Neural crest cell (in vitro differentiated cells): ENCODE measurements around the gene INKA2. TPM values are rescaled to one million over a fixed set of nuclear protein-coding genes. Genes with fewer than 3 reads are reported as not detected.

Source experiments
- DNase-seq: peaks from one replicate; pipeline ENCODE4 v3.0.0; 2021; ENCODE audit warnings: low read depth, mixed read lengths, low spot score
- H3K27ac Mint-ChIP-seq: one replicate; pipeline ENCODE4 v1.8.0; 2021; ENCODE audit warnings: mild to moderate bottlenecking, mixed read lengths; ENCODE audit not compliant: unreplicated experiment
- H3K27me3 Mint-ChIP-seq: 2 replicates; pipeline ENCODE4 v1.8.0; 2021; ENCODE audit warnings: low read depth, mild to moderate bottlenecking, mixed read lengths
- H3K36me3 Mint-ChIP-seq: 2 replicates; pipeline ENCODE4 v1.8.0; 2021; ENCODE audit warnings: low read depth, mild to moderate bottlenecking, mixed read lengths
- H3K4me1 Mint-ChIP-seq: 2 replicates; pipeline ENCODE4 v1.8.0; 2021; ENCODE audit warnings: mixed read lengths
- H3K4me3 Mint-ChIP-seq: one replicate; pipeline ENCODE4 v1.8.0; 2021; ENCODE audit warnings: mild to moderate bottlenecking, mixed read lengths
- H3K9me3 Mint-ChIP-seq: 2 replicates; pipeline ENCODE4 v1.8.0; 2021; ENCODE audit warnings: mixed read lengths
- total RNA-seq: library from RNA; stranded (reverse); gene quantifications from 2 replicates; pipeline ENCODE4 v1.2.1, GENCODE V29; 2021
- TF ChIP-seq, protein P1 (sequence below): fragments of 200-600 bp; sonication (generic); conservative IDR thresholded peaks from 2 replicates; pipeline ENCODE4 v1.5.0; 2021; ENCODE audit warnings: antibody characterized with exemption, mild to moderate bottlenecking

Gene INKA2
- total RNA-seq, 1 donor from 2014 or later, result 3.5 TPM

DNA sequence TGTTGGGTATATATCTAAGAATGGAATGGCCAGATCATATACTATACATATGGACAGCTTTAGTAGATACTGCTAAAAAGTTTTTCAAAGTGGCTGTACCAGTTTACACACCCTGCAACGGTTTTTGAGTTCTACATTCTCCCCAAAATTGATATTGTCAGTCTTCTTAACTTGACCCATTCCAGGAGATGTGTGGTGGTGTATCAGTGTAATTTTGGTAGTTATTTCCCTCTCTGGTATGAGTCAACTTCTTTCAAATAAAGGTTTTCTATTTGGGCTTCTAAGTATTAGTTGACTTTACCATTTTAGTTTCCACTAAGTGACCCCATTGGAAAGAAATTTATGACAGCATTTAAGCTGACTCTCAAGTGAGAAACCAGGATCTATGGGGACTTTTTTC is 29.2 kb downstream of the INKA2 start:
- Mint-ChIP-seq H3K27ac (no peak overlapping the region), H3K9me3 (no peaks in the 10 kb centered on the region), H3K36me3 (no peaks in the 10 kb centered on the region), H3K4me3 (no peak overlapping the region), H3K27me3 (no peaks in the 10 kb centered on the region), H3K4me1 (no peaks in the 10 kb centered on the region)
- DNase-seq, result no peak
- TF ChIP-seq, protein P1, sequence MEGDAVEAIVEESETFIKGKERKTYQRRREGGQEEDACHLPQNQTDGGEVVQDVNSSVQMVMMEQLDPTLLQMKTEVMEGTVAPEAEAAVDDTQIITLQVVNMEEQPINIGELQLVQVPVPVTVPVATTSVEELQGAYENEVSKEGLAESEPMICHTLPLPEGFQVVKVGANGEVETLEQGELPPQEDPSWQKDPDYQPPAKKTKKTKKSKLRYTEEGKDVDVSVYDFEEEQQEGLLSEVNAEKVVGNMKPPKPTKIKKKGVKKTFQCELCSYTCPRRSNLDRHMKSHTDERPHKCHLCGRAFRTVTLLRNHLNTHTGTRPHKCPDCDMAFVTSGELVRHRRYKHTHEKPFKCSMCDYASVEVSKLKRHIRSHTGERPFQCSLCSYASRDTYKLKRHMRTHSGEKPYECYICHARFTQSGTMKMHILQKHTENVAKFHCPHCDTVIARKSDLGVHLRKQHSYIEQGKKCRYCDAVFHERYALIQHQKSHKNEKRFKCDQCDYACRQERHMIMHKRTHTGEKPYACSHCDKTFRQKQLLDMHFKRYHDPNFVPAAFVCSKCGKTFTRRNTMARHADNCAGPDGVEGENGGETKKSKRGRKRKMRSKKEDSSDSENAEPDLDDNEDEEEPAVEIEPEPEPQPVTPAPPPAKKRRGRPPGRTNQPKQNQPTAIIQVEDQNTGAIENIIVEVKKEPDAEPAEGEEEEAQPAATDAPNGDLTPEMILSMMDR, result no peak

DNA sequence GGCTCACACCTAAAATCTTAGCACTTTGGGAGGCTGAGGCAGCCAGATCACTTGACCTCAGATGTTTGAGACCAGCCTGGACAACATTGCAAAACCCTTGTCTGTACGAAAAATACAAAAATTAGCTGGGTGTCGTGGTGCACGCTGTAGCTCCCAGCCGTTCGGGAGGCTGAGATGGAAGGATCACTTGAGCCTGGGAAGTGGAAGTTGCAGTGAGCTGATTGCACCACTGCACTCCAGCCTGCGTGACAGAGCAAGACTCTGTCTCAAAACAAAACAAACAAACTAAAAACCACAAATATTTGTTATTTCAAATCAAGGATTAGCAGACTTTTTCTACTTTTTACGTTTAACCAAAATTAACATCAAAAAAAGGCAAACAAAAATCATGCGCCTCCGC is 31.3 kb downstream of the INKA2 start:
- no peaks in the 10 kb centered on the region for H3K9me3 Mint-ChIP-seq
- no peaks in the 10 kb centered on the region for H3K4me1 Mint-ChIP-seq
- no peaks in the 10 kb centered on the region for H3K27me3 Mint-ChIP-seq
- TF ChIP-seq, protein P1, result no peak
- no peaks in the 10 kb centered on the region for H3K36me3 Mint-ChIP-seq
- no peak overlapping the region for H3K4me3 Mint-ChIP-seq
- H3K27ac Mint-ChIP-seq, result no peak overlapping the region
- no peak for DNase-seq

DNA sequence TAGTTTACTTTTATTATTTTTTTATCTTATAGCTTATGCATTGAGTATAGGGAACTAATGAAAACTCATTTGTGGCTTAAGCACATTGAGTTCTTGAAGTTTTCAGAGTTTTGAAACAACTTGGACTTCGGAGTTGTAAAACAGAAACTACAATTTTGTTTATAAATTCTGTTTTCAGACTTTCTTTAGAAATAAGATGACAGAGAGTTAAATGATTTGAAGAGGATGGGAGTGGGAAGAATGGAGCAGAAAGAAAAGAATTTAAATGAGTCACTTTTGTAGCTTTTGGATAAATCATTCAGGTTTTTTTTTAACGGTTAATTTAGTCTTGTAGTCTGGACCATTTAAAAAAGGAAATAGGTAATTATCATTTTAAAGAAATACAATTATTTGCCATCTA is 32.3 kb downstream of the INKA2 start:
- no peak for DNase-seq
- Mint-ChIP-seq H3K4me3 (no peak overlapping the region), H3K36me3 (no peaks in the 10 kb centered on the region), H3K27me3 (no peaks in the 10 kb centered on the region), H3K4me1 (no peaks in the 10 kb centered on the region), H3K9me3 (no peaks in the 10 kb centered on the region), H3K27ac (no peak overlapping the region)
- TF ChIP-seq, protein P1, result no peak

DNA sequence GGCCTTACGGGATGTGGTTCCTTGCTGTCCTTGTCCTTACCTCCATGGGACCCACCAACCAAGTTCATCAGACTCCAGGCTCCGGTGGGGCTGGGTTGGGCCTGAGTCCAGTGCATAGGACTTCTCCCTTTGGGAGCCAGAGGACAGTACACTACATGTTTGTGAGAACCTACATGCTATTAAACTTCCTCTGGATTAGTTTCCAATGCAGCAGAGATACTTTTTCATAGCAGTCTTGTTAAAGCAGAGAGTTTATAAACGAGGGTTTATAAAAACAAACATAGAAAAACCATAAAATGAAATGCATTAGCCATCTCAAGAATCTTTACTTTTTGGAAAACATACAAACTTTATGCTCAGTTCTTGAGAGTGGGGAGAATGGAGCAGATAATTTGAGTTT is 33.4 kb downstream of the INKA2 start:
- no peak for DNase-seq

DNA sequence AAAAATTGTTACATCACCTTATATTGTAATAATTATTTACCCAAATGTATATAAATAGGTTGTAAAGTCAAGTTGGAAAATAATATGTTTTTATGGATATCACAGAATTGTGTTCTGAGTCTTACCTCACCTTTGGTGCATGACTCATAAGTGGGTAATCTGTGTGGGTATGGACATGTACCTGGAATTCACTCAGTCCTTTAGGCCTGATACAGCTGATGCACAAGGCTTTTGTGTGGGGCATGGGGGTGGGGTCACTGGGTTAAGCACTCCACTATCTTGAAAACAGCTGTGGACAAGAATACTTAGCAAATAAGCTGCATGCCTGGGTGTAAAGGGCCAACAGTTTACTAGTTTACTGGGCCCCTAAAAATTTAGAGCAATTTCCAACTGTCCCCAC is 34.4 kb downstream of the INKA2 start:
- H3K36me3 Mint-ChIP-seq, result peaks cover 4% of the 10 kb centered on the region
- H3K27ac Mint-ChIP-seq, result no peak overlapping the region
- TF ChIP-seq, protein P1, result no peak
- no peak overlapping the region for H3K4me3 Mint-ChIP-seq
- H3K9me3 Mint-ChIP-seq, result no peaks in the 10 kb centered on the region
- no peak for DNase-seq
- no peaks in the 10 kb centered on the region for H3K27me3 Mint-ChIP-seq
- no peaks in the 10 kb centered on the region for H3K4me1 Mint-ChIP-seq

More for the DNA sequence above, 33.4 kb downstream of the INKA2 start:
- Mint-ChIP-seq H3K4me3 (no peak overlapping the region), H3K9me3 (no peaks in the 10 kb centered on the region), H3K27me3 (no peaks in the 10 kb centered on the region), H3K4me1 (no peaks in the 10 kb centered on the region), H3K27ac (no peak overlapping the region), H3K36me3 (peaks cover 1% of the 10 kb centered on the region)
- TF ChIP-seq, protein P1, result no peak

DNA sequence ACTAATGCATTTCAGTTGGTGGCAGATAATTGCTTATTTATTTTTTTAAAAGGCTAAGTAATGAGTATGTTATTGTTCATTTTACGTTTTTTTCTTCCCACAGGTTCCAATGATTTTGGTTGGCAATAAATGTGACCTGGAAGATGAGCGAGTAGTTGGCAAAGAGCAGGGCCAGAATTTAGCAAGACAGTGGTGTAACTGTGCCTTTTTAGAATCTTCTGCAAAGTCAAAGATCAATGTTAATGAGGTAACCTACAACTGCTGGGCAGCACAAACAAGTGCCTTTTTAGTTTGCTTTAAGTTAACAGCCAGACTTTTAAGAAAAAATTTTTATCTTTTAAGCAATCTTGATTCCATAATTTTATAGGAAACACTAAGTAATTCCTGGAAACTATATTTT is 35.0 kb downstream of the INKA2 start:
- no peak overlapping the region for H3K27ac Mint-ChIP-seq
- TF ChIP-seq, protein P1, result no peak
- no peaks in the 10 kb centered on the region for H3K9me3 Mint-ChIP-seq
- no peaks in the 10 kb centered on the region for H3K27me3 Mint-ChIP-seq
- no peaks in the 10 kb centered on the region for H3K4me1 Mint-ChIP-seq
- H3K36me3 Mint-ChIP-seq, result peaks cover 6% of the 10 kb centered on the region
- H3K4me3 Mint-ChIP-seq, result no peak overlapping the region
- no peak for DNase-seq
